ENCODE measurements around the gene RMND5B. TPM values are rescaled to one million over a fixed set of nuclear protein-coding genes. Genes with fewer than 3 reads are reported as not detected.
"Not testable (repeated sequence)": the region's sequence is repeated elsewhere in the genome, so short reads cannot be mapped to it uniquely, and the experiment has no call there.

RMND5B gene
- total RNA-seq, 2 donors from 2014 or later = 36.0 to 36.9 TPM

DNA sequence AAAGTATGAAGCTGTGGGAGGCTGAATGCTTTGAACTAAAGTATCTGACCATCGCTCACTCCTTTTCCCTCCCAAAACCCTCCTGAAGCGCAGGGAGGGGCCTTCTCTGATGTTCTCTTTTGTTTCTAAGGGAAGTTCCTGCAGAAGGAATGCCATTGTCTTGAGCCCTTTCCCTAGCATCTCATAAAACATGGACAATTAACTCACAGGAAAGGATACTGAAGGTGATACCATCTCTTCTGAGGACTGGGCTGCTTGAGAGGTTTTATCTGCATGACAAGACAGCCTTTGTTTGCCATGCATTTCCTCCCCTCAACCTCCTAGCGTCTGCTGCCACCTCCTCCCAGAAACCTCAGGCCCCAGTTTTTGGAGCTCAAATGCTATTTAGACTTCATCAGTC lies 4.3 kb upstream of the RMND5B start:
- TF ChIP-seq, protein P1, sequence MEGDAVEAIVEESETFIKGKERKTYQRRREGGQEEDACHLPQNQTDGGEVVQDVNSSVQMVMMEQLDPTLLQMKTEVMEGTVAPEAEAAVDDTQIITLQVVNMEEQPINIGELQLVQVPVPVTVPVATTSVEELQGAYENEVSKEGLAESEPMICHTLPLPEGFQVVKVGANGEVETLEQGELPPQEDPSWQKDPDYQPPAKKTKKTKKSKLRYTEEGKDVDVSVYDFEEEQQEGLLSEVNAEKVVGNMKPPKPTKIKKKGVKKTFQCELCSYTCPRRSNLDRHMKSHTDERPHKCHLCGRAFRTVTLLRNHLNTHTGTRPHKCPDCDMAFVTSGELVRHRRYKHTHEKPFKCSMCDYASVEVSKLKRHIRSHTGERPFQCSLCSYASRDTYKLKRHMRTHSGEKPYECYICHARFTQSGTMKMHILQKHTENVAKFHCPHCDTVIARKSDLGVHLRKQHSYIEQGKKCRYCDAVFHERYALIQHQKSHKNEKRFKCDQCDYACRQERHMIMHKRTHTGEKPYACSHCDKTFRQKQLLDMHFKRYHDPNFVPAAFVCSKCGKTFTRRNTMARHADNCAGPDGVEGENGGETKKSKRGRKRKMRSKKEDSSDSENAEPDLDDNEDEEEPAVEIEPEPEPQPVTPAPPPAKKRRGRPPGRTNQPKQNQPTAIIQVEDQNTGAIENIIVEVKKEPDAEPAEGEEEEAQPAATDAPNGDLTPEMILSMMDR (conservative IDR thresholded peaks at IDR 0.05) = no peak
- peak overlapping the region; percentile 35 for H3K4me3 ChIP-seq (ENCODE audit: low read length)
- Mint-ChIP-seq H3K27me3 (ENCODE audit: insufficient read depth) (no peaks in the 10 kb centered on the region), H3K36me3 (ENCODE audit: low read depth) (no peaks in the 10 kb centered on the region), H3K4me3 (no peak overlapping the region), H3K27ac (peak overlapping the region; percentile 90), H3K9me3 (no peaks in the 10 kb centered on the region), H3K4me1 (peaks cover 13% of the 10 kb centered on the region)
- H3K9me3 ChIP-seq (ENCODE audit: control insufficient read depth, low read length) = no peaks in the 10 kb centered on the region
- H3K27ac ChIP-seq (ENCODE audit: low read depth, low read length) = peak overlapping the region; percentile 47
- peaks cover 20% of the 10 kb centered on the region for H3K36me3 ChIP-seq (ENCODE audit: control insufficient read depth, insufficient read depth, low read length)
- WGBS, 2 experiments (ENCODE audit: insufficient coverage in 1 of 2, insufficient read length in 1 of 2) = 0 to 26% methylated on average over 1 to 3 of the region's 3 CpGs
- H3K9ac ChIP-seq (ENCODE audit: extremely low read depth, low read length, poor library complexity, severe bottlenecking) = no peak overlapping the region
- DNase-seq = peak; percentile 87
- no peaks in the 10 kb centered on the region for H3K27me3 ChIP-seq (ENCODE audit: control insufficient read depth, insufficient read depth, low read length, poor library complexity, severe bottlenecking)
- H3K4me1 ChIP-seq (ENCODE audit: control insufficient read depth, insufficient read depth, low read length) = peaks cover 7% of the 10 kb centered on the region

DNA sequence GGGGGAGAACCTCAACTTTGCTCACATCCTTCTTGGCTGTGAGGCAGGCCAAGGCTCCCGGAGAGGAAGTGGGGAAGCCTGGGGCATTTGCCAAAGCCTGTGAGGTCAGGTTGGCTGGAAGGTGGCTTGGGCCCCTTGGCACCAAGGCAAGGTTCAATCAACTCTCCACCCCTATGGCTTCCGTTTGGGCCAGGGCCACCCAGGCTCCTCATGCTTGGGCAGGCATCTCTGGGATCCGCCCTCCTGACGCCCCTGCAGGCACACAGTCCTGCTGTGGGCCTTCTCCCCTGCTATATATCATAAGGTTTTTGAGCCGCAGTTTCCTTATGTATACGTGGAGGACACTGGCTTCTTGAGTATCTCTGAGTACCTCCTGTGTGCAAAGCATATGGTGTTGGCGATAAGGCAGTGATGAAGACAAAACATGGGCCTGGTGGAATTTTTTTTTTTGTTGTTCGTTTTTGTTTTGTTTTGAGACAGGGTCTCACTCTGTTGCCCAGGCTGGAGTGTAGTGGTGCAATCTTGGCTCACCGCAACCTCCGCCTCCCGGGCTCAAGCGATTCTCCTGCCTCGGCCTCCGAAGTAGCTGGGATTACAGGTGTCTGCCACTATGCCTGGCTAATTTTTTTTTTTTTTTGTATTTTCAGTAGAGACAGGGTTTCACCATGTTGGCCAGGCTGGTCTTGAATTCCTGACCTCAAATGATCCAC lies 3.4 kb upstream of the RMND5B start:
- DNase-seq = peak; percentile 72
- 91 to 94% methylated on average over 9 to 13 of the region's 14 CpGs for WGBS, 2 experiments (ENCODE audit: insufficient coverage in 1 of 2, insufficient read length in 1 of 2)
- peaks cover 15% of the 10 kb centered on the region for H3K4me1 Mint-ChIP-seq

DNA sequence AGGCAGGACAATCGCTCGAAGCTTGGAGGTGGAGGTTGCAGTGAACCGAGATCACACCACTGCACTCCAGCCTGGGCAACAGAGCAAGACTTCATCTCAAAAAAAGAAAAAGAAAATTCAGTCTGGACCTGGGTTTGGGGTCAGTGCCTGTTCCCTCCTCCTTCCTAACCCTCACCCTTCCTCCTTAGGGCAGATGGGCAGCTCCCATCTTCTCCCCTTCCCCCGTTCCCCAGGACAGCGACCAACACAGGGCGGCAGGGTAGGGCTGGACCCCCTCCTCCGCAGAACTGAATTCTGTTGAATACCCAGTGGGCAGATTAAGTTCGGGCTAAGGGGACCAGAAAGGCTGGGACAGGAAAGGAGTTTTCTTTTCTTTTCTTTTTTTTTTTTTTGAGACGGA lies 1.5 kb upstream of the RMND5B start:
- peak; percentile 48 for DNase-seq
- no peak overlapping the region for H3K27ac ChIP-seq (ENCODE audit: low read depth, low read length)
- peaks cover 10% of the 10 kb centered on the region for H3K36me3 Mint-ChIP-seq (ENCODE audit: low read depth)
- H3K9ac ChIP-seq (ENCODE audit: extremely low read depth, low read length, poor library complexity, severe bottlenecking) = no peak overlapping the region
- H3K27me3 Mint-ChIP-seq (ENCODE audit: insufficient read depth) = no peaks in the 10 kb centered on the region
- no peaks in the 10 kb centered on the region for H3K9me3 Mint-ChIP-seq
- 89 to 91% methylated on average over 3 to 9 of the region's 9 CpGs for WGBS, 2 experiments (ENCODE audit: insufficient coverage in 1 of 2, insufficient read length in 1 of 2)
- peaks cover 4% of the 10 kb centered on the region for H3K36me3 ChIP-seq (ENCODE audit: control insufficient read depth, insufficient read depth, low read length)
- H3K27me3 ChIP-seq (ENCODE audit: control insufficient read depth, insufficient read depth, low read length, poor library complexity, severe bottlenecking) = no peaks in the 10 kb centered on the region
- no peak overlapping the region for H3K27ac Mint-ChIP-seq
- no peaks in the 10 kb centered on the region for H3K9me3 ChIP-seq (ENCODE audit: control insufficient read depth, low read length)
- peaks cover 15% of the 10 kb centered on the region for H3K4me1 Mint-ChIP-seq
- H3K4me3 ChIP-seq (ENCODE audit: low read length) = no peak overlapping the region
- TF ChIP-seq, protein P1 (conservative IDR thresholded peaks at IDR 0.05) = no peak
- peak overlapping the region; percentile 69 for H3K4me3 Mint-ChIP-seq
- peaks cover 7% of the 10 kb centered on the region for H3K4me1 ChIP-seq (ENCODE audit: control insufficient read depth, insufficient read depth, low read length)

More for the DNA sequence above, 3.4 kb upstream of the RMND5B start:
- not testable (repeated sequence) for H3K27me3 ChIP-seq (ENCODE audit: control insufficient read depth, insufficient read depth, low read length, poor library complexity, severe bottlenecking); H3K27me3 Mint-ChIP-seq (ENCODE audit: insufficient read depth); H3K9ac ChIP-seq (ENCODE audit: extremely low read depth, low read length, poor library complexity, severe bottlenecking); H3K36me3 Mint-ChIP-seq (ENCODE audit: low read depth); H3K4me1 ChIP-seq (ENCODE audit: control insufficient read depth, insufficient read depth, low read length); H3K9me3 Mint-ChIP-seq; H3K4me3 Mint-ChIP-seq; H3K27ac ChIP-seq (ENCODE audit: low read depth, low read length); H3K4me3 ChIP-seq (ENCODE audit: low read length); H3K9me3 ChIP-seq (ENCODE audit: control insufficient read depth, low read length)
- peaks cover 11% of the 10 kb centered on the region for H3K36me3 ChIP-seq (ENCODE audit: control insufficient read depth, insufficient read depth, low read length)
- peak overlapping the region; percentile 90 for H3K27ac Mint-ChIP-seq

DNA sequence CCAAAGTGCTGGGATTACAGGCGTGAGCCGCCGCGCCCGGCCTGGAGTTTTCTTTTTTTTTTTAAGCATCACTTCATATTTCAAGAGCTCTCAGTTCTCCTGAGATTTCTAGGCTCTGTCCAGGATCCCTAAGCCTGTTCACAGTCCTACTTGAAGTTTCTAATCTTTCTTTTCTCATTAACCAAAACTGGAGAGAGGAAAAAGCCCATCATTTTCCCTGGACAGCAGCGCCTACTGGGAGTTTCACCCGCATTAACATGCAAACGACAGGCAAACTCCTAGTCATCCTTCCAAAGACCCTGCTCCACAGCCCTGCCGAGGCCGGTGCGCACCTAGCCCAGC lies 609 bp upstream of the RMND5B start:
- H3K36me3 ChIP-seq (ENCODE audit: control insufficient read depth, insufficient read depth, low read length); DNase-seq; H3K9me3 ChIP-seq (ENCODE audit: control insufficient read depth, low read length); H3K4me1 ChIP-seq (ENCODE audit: control insufficient read depth, insufficient read depth, low read length); H3K9me3 Mint-ChIP-seq; H3K27me3 ChIP-seq (ENCODE audit: control insufficient read depth, insufficient read depth, low read length, poor library complexity, severe bottlenecking); H3K27me3 Mint-ChIP-seq (ENCODE audit: insufficient read depth): not testable (repeated sequence)
- peaks cover 15% of the 10 kb centered on the region for H3K4me1 Mint-ChIP-seq
- Histone ChIP-seq H3K4me3 (ENCODE audit: low read length) (peak overlapping the region; percentile 86), H3K27ac (ENCODE audit: low read depth, low read length) (peak overlapping the region; percentile 74), H3K9ac (ENCODE audit: extremely low read depth, low read length, poor library complexity, severe bottlenecking) (peak overlapping the region; percentile 79)
- peaks cover 13% of the 10 kb centered on the region for H3K36me3 Mint-ChIP-seq (ENCODE audit: low read depth)
- peak overlapping the region; percentile 69 for H3K4me3 Mint-ChIP-seq
- 33 to 60% methylated on average over 1 to 11 of the region's 11 CpGs for whole genome bisulfite sequencing, 2 experiments (ENCODE audit: insufficient coverage in 1 of 2, insufficient read length in 1 of 2)
- peak overlapping the region; percentile 92 for H3K27ac Mint-ChIP-seq

Measured in endodermal cell (in vitro differentiated cells).